LHCN-M2 (cell line): ENCODE measurements around the gene SLC16A8. TPM values are rescaled to one million over a fixed set of nuclear protein-coding genes. Genes with fewer than 3 reads are reported as not detected.
"Not testable (repeated sequence)": the region's sequence is repeated elsewhere in the genome, so short reads cannot be mapped to it uniquely, and the experiment has no call there.

Experiments
- DNase-seq: peaks from one replicate; pipeline ENCODE4 v3.0.0-alpha.2; 2012; ENCODE audit warnings: low read depth
- total RNA-seq: library from RNA; depleted of rRNA; stranded (reverse); fragments of >200 nt; gene quantifications from 2 replicates; pipeline ENCODE4 v1.2.3, GENCODE V29; 2014

The SLC16A8 gene
- total RNA-seq, 1 experiment from 2014 or later = not detected

GRCh38 chr22:38043151-38044039 is 40.6 kb downstream of the SLC16A8 start:
- DNase-seq = no peak

- DNase-seq = no peak
Measured at GRCh38 chr22:38042488-38042790, 41.5 kb downstream of the SLC16A8 start.

GRCh38 chr22:38041760-38042487 is 42.1 kb downstream of the SLC16A8 start:
- DNase-seq = no peak

GRCh38 chr22:38040953-38041759 is 42.8 kb downstream of the SLC16A8 start:
- peak; percentile 10 for DNase-seq

- no peak for DNase-seq
Measured at GRCh38 chr22:38038890-38039812, 44.8 kb downstream of the SLC16A8 start.

GRCh38 chr22:38038426-38038825 is 45.6 kb downstream of the SLC16A8 start:
- DNase-seq = no peak

- not testable (repeated sequence) for DNase-seq
Measured at GRCh38 chr22:38037367-38038150, 46.4 kb downstream of the SLC16A8 start.

- no peak for DNase-seq
Measured at GRCh38 chr22:38036392-38037062, 47.5 kb downstream of the SLC16A8 start.

GRCh38 chr22:38035530-38035885 is 48.5 kb downstream of the SLC16A8 start:
- DNase-seq = no peak

- DNase-seq = no peak
Measured at GRCh38 chr22:38034884-38035529, 49.0 kb downstream of the SLC16A8 start.

- DNase-seq = peak; percentile 81
Measured at GRCh38 chr22:38034278-38034882, 49.6 kb downstream of the SLC16A8 start.

GRCh38 chr22:38033522-38034277 is 50.3 kb downstream of the SLC16A8 start:
- DNase-seq = no peak

- DNase-seq = peak; percentile 67
Measured at GRCh38 chr22:38032681-38033521, 51.1 kb downstream of the SLC16A8 start.

- DNase-seq = no peak
Measured at GRCh38 chr22:38031491-38031890, 52.5 kb downstream of the SLC16A8 start.

- DNase-seq = peak; percentile 27
Measured at GRCh38 chr22:38030311-38031133, 53.5 kb downstream of the SLC16A8 start.

- no peak for DNase-seq
Measured at GRCh38 chr22:38029901-38030300, 54.1 kb downstream of the SLC16A8 start.
